ENCODE measurements around the gene DDX47. TPM values are rescaled to one million over a fixed set of nuclear protein-coding genes. Genes with fewer than 3 reads are reported as not detected.
A peak's percentile ranks its signal among the peaks of the same experiment; 100 is the strongest.

DDX47 gene
- polyA plus RNA-seq, 1 of the 3 experiments (the other 2 are of a cell fraction): 68.4 TPM

- H2AFZ ChIP-seq (ENCODE audit: low read depth): no peak overlapping the region
- H3K9me2 ChIP-seq: no peaks in the 10 kb centered on the region
- no peak overlapping the region for H3K4me2 ChIP-seq
- peaks cover 3 to 29% of the 10 kb centered on the region in 2 experiments for H3K4me1 ChIP-seq (ENCODE audit: control insufficient read depth in 1 of 2, insufficient read depth in 2 of 2, low read depth in 1 of 2, low read length in 1 of 2)
- H3K27ac ChIP-seq (ENCODE audit: low read depth in 2 of 2, low read length in 1 of 2): peak overlapping the region; percentile 10 to 11; a peak in 3 of 4 replicates
- H3K36me3 ChIP-seq (replicated peaks in 1 of 2; ENCODE audit: control insufficient read depth in 1 of 2, insufficient read depth in 2 of 2, low read length in 1 of 2): peaks cover 66 to 76% of the 10 kb centered on the region in 2 experiments
- no peaks in the 10 kb centered on the region for H3K27me3 ChIP-seq (ENCODE audit: insufficient read depth)
- peaks cover 31% of the 10 kb centered on the region; the same call in 1 of the 2 replicates for H3K79me2 ChIP-seq (ENCODE audit: insufficient read depth)
- H3F3A ChIP-seq (replicated peaks; ENCODE audit: insufficient read depth): peaks cover 34% of the 10 kb centered on the region
- no peak overlapping the region for H3K9ac ChIP-seq
- H3K9me3 ChIP-seq: no peaks in the 10 kb centered on the region
- no peak overlapping the region for H3K4me3 ChIP-seq (ENCODE audit: low read depth in 2 of 2, low read length in 1 of 2)
- POLR2A ChIA-PET: no interaction called here
- WGBS (ENCODE audit: low lambda C conversion rate): 98% methylated on average over 4 of the region's 4 CpGs
- TF ChIP-seq GATA2 (CRISPR knock-in tag; IDR thresholded peaks at IDR 0.05) (no peak), PBX3 (IDR thresholded peaks at IDR 0.05) (no peak), ZBTB33 (IDR thresholded peaks at IDR 0.05; ENCODE audit: borderline replicate concordance, low read depth) (no peak), FOSL2 (IDR thresholded peaks at IDR 0.05; ENCODE audit: borderline replicate concordance, low read depth) (no peak)
- no peak for DNase-seq
- CTCF ChIA-PET: interaction anchor here (1.0 to 3.6 kb wide), 3 partner anchors 9 to 14 kb away, joined by 4 to 10 read pairs (median 9); no protein-coding TSS in a partner anchor
- no peaks in the 10 kb centered on the region for H4K20me1 ChIP-seq (ENCODE audit: insufficient read depth)
Observed at GRCh38 chr12:12822886-12823285, 9.7 kb downstream of the DDX47 start.

GRCh38 chr12:12823300-12823699 lies 10.2 kb downstream of the DDX47 start:
- H3K36me3 ChIP-seq (replicated peaks in 1 of 2; ENCODE audit: control insufficient read depth in 1 of 2, insufficient read depth in 2 of 2, low read length in 1 of 2): peaks cover 70 to 79% of the 10 kb centered on the region in 2 experiments
- H3K79me2 ChIP-seq (ENCODE audit: insufficient read depth): peaks cover 27% of the 10 kb centered on the region; the same call in 1 of the 2 replicates
- no peak overlapping the region for H3K4me3 ChIP-seq (ENCODE audit: low read depth in 2 of 2, low read length in 1 of 2)
- H3F3A ChIP-seq (replicated peaks; ENCODE audit: insufficient read depth): peaks cover 30% of the 10 kb centered on the region
- CTCF ChIA-PET: interaction anchor here (1.0 to 3.6 kb wide), 2 partner anchors 9 to 13 kb away, joined by 4 to 9 read pairs; no protein-coding TSS in a partner anchor
- H3K9me2 ChIP-seq: no peaks in the 10 kb centered on the region
- H2AFZ ChIP-seq (ENCODE audit: low read depth): no peak overlapping the region
- H3K9me3 ChIP-seq: no peaks in the 10 kb centered on the region
- H3K27ac ChIP-seq (ENCODE audit: low read depth in 2 of 2, low read length in 1 of 2): peak overlapping the region; percentile 10 to 11; a peak in 3 of 4 replicates
- no peak overlapping the region for H3K4me2 ChIP-seq
- H3K9ac ChIP-seq: no peak overlapping the region; the same call in 1 of the 2 replicates
- no peaks in the 10 kb centered on the region for H4K20me1 ChIP-seq (ENCODE audit: insufficient read depth)
- peaks cover 3 to 28% of the 10 kb centered on the region in 2 experiments for H3K4me1 ChIP-seq (ENCODE audit: control insufficient read depth in 1 of 2, insufficient read depth in 2 of 2, low read depth in 1 of 2, low read length in 1 of 2)
- TF ChIP-seq JUND (IDR thresholded peaks at IDR 0.05) (peak; percentile 41), EP300 (IDR thresholded peaks at IDR 0.05; ENCODE audit: borderline replicate concordance in 1 of 2, low read depth in 1 of 2, low read length in 1 of 2) (peak in 1 of 2 experiments; percentile 40; a peak in 1 of 4 replicates), USF1 (IDR thresholded peaks at IDR 0.05; ENCODE audit: borderline replicate concordance, low read depth) (no peak), PBX3 (IDR thresholded peaks at IDR 0.05) (peak; percentile 71), RCOR1 (IDR thresholded peaks at IDR 0.05; ENCODE audit: low read length) (no peak), NFIC (IDR thresholded peaks at IDR 0.05; ENCODE audit: borderline replicate concordance) (0 out of 2 replicates have a peak, but pooled peaks have one; percentile 19), FOSL2 (IDR thresholded peaks at IDR 0.05; ENCODE audit: borderline replicate concordance, low read depth) (peak; percentile 25; the same call in 1 of the 2 replicates), RXRA (IDR thresholded peaks at IDR 0.05; ENCODE audit: borderline replicate concordance, low read depth) (no peak), TCF12 (IDR thresholded peaks at IDR 0.05) (peak; percentile 60), TEAD4 (IDR thresholded peaks at IDR 0.05; ENCODE audit: borderline replicate concordance, insufficient read depth) (0 out of 2 replicates have a peak, but pooled peaks have one; percentile 25)
- H3K27me3 ChIP-seq (ENCODE audit: insufficient read depth): no peaks in the 10 kb centered on the region
- WGBS (ENCODE audit: low lambda C conversion rate): 13% methylated on average over 2 of the region's 2 CpGs
- POLR2A ChIA-PET: no interaction called here
- DNase-seq: no peak
